OCI-LY1 (cell line): ENCODE data around the gene DYSF.

ENCODE experiments used
- CTCF ChIP-seq: fragments of 200-600 bp; sonication (generic), shearing (Covaris generic); IDR thresholded peaks from 2 replicates; pipeline ENCODE4 v1.5.1; 2017; ENCODE audit warnings: mild to moderate bottlenecking, antibody characterized with exemption, low read length, moderate library complexity, mixed read lengths
- EZH2 ChIP-seq: fragments of 200-600 bp; sonication (generic), shearing (Covaris generic); IDR thresholded peaks from 2 replicates; pipeline ENCODE4 v1.8.0; 2017; ENCODE audit warnings: borderline replicate concordance, mixed run types, mild to moderate bottlenecking, antibody characterized with exemption, low read length, moderate library complexity, mixed read lengths

GRCh38 chr2:71598526-71598925 is 145.2 kb downstream of the DYSF start:
- no peak for TF ChIP-seq CTCF
- no peak for TF ChIP-seq EZH2
